Right lobe of liver (tissue), 4 donors: ENCODE results near the gene USP19.

Experiments used
- POLR2A ChIP-seq: fragments of 450-650 bp; IDR thresholded peaks from one replicate; pipeline ENCODE4 v1.6.1; 2017; ENCODE audit warnings: antibody characterized with exemption, mild to moderate bottlenecking
- TF ChIP-seq, protein P1 (sequence below), 4 donors: fragments of 200-600 bp in 3 of 4; fragments of 450-650 bp in 1 of 4; IDR thresholded peaks; one replicate each; pipeline versions ENCODE4 v1.5.1 to v1.8.0; 2016 to 2022; ENCODE audit warnings: antibody characterized with exemption in 4 of 4, mild to moderate bottlenecking in 2 of 4
- donor health status: DM: no; HTN: no; CAD: no.
- donor health status: DM: no; HTN: no; CAD: no.
- donor health status: DM: no; HTN: yes; CAD: no.

DNA sequence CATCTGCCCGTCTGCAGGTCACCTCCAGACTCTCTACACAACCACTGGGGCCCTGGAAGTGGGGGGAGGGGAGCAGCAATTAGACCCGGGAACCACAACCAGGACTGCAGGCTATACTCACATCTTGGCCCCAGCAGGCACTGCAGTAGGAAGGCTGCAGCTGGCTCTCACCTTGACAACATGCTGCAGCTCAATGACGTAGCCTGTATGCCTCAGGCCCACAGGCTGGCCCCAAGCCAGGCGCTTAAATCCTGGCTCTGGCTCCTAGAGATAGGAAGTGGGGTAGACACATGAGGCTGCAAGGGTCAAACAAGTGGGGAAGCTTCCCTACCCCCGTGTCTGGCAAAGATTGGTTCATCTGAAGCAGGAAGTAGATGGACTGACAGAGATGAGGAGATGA lies 22.2 kb downstream of the USP19 start:
- TF ChIP-seq, protein P1, sequence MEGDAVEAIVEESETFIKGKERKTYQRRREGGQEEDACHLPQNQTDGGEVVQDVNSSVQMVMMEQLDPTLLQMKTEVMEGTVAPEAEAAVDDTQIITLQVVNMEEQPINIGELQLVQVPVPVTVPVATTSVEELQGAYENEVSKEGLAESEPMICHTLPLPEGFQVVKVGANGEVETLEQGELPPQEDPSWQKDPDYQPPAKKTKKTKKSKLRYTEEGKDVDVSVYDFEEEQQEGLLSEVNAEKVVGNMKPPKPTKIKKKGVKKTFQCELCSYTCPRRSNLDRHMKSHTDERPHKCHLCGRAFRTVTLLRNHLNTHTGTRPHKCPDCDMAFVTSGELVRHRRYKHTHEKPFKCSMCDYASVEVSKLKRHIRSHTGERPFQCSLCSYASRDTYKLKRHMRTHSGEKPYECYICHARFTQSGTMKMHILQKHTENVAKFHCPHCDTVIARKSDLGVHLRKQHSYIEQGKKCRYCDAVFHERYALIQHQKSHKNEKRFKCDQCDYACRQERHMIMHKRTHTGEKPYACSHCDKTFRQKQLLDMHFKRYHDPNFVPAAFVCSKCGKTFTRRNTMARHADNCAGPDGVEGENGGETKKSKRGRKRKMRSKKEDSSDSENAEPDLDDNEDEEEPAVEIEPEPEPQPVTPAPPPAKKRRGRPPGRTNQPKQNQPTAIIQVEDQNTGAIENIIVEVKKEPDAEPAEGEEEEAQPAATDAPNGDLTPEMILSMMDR (IDR thresholded peaks at IDR 0.05): no peak
- TF ChIP-seq POLR2A: no peak
